ENCODE data around the gene MYL2.

Gene MYL2

GRCh38 chr12:110929818-110930217 lies 9.4 kb upstream of the MYL2 start:
- DNase-seq, result no peak

- no peak for DNase-seq
These were observed 8.3 kb upstream of the MYL2 start for GRCh38 chr12:110928700-110929099.

- DNase-seq, result no peak
These were observed 7.2 kb upstream of the MYL2 start for GRCh38 chr12:110927546-110927945.

GRCh38 chr12:110923692-110924334 lies 3.4 kb upstream of the MYL2 start:
- DNase-seq, result no peak

- no peak for DNase-seq
These were observed 2.8 kb upstream of the MYL2 start for GRCh38 chr12:110923192-110923591.

- DNase-seq, result no peak
These were observed 2.3 kb upstream of the MYL2 start for GRCh38 chr12:110922652-110923051.

GRCh38 chr12:110921262-110921661 lies 883 bp upstream of the MYL2 start:
- DNase-seq, result no peak

GRCh38 chr12:110919720-110920119 lies 659 bp downstream of the MYL2 start:
- DNase-seq, result no peak

- no peak for DNase-seq
These were observed 2.4 kb downstream of the MYL2 start for GRCh38 chr12:110917961-110918360.

- DNase-seq, result no peak
These were observed 2.9 kb downstream of the MYL2 start for GRCh38 chr12:110917467-110917866.

GRCh38 chr12:110916295-110916875 lies 4.0 kb downstream of the MYL2 start:
- no peak for DNase-seq

GRCh38 chr12:110913119-110914056 lies 7.0 kb downstream of the MYL2 start:
- no peak for DNase-seq

GRCh38 chr12:110912263-110912662 lies 8.1 kb downstream of the MYL2 start:
- DNase-seq, result no peak

GRCh38 chr12:110908377-110909152 lies 11.8 kb downstream of the MYL2 start:
- DNase-seq, result no peak

GRCh38 chr12:110907583-110907982 lies 12.8 kb downstream of the MYL2 start:
- no peak for DNase-seq

- DNase-seq, result no peak
These were observed 13.4 kb downstream of the MYL2 start for GRCh38 chr12:110906985-110907384.

- no peak for DNase-seq
These were observed 13.9 kb downstream of the MYL2 start for GRCh38 chr12:110906516-110906915.

- no peak for DNase-seq
These were observed 14.3 kb downstream of the MYL2 start for GRCh38 chr12:110906083-110906482.

- no peak for DNase-seq
These were observed 16.9 kb downstream of the MYL2 start for GRCh38 chr12:110903511-110903910.

GRCh38 chr12:110901401-110901800 lies 19.0 kb downstream of the MYL2 start:
- DNase-seq, result no peak

GRCh38 chr12:110896559-110896958 lies 23.8 kb downstream of the MYL2 start:
- DNase-seq, result no peak

- DNase-seq, result no peak
These were observed 26.4 kb downstream of the MYL2 start for GRCh38 chr12:110893956-110894355.

GRCh38 chr12:110889361-110889760 lies 31.0 kb downstream of the MYL2 start:
- DNase-seq, result no peak

Measured in NCI-H510A (cell line).